T-helper 2 cell treated with Interferon-gamma antibody and Interleukin-4, amounts not matched to agents 100 ng/mL and 5 ng/mL, for 36 hours (primary cell): ENCODE measurements around the gene RASGRP2. TPM values are rescaled to one million over a fixed set of nuclear protein-coding genes. Genes with fewer than 3 reads are reported as not detected.

Experiments
- intact Hi-C: fragments of 100-400 bp; cut with micrococcal nuclease; formaldehyde crosslinking; loops from one replicate; pipeline ENCODE4 v1.15.1; 2023
- total RNA-seq: library from RNA; stranded (reverse); gene quantifications from 2 replicates; pipeline ENCODE4 v1.2.3, GENCODE V29; 2022

RASGRP2 gene
- total RNA-seq = 276 and 280 TPM in 2 replicates

DNA sequence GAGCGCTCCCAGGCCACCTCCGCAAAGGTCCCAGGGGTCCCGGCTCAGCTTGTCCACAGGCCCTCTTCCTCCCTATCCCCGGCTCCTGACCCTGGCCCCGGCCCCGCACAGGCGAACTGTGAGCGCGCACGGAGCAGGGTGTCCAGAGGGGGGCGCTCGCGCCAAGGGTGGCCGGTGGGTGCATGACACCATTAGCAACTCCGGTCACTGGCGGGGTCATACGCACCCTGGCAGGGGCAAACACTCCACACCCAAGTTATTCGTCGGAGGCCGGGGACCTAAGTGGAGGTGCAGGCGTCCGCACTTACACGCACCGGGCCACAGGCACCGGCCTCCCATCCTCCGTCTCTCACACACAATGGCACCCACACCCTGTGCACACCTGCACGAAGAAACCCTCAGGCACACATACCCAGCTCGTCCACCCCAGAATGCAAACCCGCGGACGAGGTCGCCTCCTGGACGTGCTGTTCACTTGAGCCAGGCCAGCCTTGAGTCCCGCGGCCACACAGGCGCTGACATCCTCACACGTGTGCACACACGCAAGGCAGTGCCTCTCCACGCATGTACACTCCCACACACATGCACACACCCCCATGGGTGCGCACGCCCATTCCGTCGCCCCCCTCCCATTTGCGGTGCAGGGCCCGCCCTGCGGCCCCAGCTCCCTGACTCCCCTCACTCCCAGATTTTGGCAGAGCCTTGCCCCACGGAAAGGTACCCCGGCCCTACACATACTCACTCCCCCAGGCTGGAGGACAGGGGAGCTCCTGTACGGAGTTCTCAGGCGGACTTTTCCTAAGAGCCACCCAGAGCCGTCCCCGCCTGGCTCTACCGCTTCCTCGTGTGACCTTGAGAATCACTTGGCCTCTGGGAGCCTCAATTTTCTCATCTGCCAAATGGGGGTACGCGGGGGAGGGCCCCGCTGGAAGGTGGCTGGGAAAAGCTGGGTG is at the start of gene RASGRP2:
Gene RASGRP2 (minus strand): TSS at position 552 of the 953 bp plus-strand sequence. CDS start 1,276 bp downstream, outside the sequence.
- intact Hi-C loops = loop anchor here (1.0 to 10.0 kb wide), 6 partner anchors 23 to 499 kb away; partner anchors contain the start of genes CATSPERZ, EHD1, ESRRA and FKBP2

DNA sequence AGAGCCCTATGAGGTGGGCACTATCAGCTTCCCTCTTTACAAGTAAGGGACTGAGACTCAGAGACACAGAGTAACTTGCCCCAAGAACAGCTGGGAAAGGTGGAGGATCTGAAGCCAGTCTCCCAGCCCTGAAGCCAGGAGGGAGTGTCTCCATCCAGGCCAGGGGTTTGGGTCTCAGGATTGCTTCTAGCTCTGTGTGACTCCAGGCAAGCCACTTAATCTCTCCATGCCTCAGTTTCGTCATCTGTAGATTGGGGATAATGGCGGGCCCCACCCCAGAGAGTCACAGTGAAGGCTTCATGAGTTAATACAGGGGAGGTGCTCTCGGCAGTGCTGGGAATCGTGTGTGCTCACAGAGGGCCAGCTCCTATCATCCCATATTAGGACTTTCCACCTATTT is 48.5 kb upstream of the RASGRP2 start:
- intact Hi-C loops = no loop called here

DNA sequence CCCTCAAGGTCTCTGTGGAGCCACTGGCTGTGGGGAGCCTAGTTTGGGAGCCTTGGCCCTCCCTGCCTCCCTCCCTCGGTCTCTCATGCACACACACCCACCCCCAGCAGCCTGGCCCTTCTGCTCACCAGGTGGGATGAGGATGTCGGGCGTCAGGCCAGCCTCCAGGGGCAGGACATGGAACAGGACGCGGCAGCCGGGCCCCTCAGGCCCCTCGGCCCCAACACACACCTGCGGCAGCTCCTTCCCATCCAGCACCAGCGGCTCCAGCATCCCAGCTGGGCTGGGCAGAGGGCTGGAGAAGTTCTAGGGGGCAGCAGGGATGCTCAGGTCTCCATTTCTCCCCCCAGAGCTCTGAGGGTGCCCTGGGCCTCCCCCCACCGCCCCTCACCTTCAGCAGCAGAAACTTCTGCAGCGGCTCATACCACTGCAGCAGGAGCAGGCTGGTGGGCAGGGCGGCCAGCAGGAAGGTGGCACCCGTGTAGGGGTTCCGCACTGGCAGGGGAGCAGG is 47.9 kb upstream of the RASGRP2 start:
- intact Hi-C loops = no loop called here

DNA sequence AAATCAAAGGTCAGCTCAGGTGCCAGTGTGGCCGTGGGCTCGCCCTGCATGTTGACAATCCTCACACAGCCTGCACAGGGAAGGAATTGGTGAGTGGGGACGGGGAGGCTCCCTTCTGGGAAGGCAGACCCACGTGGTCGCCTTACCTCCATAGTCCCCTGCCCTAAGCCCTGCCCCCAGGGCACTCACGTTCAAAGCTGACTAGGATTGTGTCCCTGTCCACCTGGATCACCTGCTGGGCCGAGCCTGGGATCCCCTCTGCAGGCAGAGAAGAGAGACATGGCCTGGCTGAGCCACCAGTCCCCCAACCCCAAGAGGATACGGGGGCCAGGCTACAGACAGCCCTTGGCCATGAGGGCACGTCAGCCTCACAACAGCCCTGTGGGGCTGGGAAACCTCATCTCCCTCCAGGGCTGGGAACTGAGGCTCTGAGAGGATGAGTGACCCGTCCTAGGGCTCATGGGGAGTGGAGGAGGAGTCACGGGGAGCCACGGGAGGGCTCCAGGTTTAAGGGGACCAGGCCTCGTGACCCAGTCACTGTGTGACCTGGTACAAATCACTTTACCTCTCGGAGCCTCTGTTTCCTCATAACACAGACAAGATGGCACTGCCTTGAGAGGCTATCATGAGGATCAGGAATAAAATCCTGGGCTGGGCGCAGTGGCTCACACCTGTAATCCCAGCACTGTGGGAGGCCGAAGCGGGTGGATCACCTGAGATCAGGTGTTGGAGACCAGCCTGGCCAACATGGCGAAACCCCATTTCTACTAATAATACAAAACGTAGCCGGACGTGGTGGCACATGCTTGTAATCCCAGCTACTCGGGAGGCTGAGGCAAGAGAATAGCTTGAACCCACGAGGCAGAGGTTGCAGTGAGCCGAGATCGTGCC is 46.5 kb upstream of the RASGRP2 start:
- intact Hi-C loops = no loop called here

DNA sequence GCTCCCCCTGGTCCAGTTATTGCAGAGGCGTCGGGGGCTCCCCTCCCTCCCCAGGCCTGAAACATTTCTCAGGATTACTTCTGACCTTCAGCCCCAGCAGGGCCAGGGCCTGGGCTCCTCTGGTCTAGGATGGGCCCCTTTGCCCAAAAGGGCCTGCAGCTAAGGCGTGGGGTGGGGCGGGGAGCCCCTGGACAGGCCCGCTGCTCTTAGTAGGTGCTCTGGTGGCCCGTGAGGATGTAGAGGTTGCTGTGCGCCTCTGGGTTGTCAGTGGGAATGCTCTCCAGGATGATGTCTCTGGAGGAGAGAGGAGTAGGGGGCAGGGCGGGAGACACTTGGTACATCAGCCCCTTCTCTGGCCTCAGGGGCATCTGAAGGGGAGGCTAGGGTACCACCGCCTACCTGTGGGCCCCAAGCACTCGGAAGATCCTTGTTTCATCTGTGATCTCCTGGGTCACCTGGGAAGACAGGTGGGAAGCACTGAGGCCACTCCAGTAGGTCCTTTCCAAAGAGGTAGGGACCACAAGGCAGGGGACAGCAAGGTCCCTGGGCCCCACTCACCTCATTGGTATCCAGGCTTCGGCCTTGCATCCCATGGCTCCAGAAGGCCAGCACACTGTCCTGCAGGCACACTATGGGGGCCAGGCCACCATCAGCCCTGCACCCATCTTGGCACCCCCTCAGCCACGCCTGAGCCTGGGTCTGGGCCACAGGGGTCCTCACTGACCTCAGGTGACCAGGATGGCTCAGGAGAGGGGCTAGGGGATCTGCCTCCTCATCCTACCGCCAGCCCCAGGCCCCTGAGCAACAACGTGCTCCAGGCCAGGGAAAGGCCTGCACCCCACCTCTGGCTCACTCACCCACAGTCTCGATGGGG is 45.6 kb upstream of the RASGRP2 start:
- intact Hi-C loops = no loop called here

DNA sequence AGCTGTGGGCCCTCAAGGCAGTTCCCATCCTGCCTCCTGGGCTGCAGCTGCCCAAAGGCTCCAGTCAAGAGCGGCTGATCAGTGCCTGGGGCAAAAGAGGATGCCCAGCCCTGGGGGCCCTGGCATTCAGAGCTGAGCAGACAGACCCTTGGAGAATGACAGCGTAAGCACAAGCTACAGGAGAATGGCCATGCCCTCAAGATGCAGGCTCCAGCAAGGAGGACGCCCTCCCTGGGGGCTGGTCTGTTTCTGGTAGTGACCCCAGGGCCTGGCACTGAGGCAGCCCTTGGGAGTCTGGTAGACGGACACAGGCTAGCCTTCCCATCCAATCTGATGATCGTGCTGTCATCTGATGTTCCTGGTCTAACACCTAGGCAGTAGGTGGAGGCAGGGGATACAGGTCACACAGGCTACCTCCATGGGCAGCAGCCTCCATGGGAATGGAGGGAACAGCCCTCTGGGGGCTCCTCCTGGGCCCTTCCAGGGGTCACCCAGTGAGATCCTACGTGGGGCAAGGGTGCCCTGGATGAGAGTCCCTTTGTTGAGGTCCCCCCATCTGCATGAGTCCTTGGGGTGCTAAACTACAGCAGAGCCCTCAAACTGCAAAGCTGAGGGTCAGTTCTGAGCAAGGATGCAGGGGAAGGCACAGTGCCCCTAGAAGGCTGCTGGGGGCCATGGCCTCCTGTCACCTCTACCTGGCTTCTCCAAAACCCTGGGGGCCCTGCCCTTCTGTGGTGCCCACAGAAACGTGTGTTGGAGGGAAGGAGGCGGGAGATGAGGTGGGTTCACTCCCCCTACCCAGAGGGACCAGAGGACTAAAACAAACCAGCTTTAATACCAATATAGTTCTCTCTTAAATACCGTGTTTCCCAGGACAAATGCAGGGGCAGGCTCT is 44.6 kb upstream of the RASGRP2 start:
- intact Hi-C loops = no loop called here

DNA sequence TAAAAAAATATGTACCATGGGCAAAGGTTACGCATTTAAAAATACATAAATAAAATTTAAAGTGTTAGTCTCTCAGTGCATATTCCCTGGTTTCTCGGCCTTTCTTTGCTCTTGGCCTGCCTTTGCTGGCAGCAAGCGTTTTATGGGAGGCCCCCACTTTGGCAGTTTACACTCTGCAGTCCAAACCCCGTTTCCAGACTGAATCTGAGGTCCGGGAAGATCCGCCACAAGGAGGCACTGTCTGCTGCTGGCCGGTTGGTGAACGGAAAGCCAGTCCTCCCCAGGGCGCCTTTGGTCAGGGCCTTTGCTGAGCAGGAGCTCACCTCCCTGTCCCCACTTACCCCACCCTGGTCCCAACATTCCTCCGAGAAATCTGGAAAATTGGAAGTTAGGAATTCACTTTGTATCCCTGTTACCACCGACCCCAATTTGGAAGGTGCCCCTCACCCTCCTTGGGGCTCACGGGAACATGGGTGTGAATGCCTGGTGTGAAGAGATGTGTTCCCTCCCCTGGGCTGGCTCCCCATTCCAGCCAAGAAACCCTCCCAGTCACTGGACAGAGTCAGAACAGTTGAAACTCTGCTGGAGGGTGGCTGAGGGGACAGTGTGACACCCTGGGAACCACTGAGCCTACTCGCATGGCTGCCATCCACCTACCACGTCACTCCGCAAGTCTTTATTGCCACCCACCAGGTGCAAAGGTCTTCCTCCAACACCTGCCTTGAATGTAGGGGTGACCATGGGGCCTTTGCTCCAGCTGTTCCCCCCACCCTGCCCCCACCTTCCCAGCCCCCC is 43.8 kb upstream of the RASGRP2 start:
- intact Hi-C loops = no loop called here

DNA sequence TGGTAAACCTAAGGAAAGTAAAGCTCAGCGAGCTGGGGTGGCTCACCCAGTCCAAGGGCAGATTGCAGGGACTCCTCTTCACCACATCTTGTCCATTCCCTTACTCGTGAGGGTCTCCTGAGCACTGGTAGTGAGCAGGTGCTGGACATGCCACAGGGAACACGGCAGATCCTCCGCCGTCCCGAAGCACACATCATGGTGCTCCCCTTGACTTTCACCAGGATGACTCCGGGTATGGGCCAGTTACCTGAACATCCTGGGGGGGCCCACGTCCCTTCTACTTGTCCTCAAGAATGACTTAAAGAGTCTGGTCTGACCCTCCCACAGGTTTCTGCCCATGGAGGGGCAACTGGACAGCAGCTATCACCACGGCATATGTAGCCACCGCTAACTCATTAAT is 42.4 kb upstream of the RASGRP2 start:
- intact Hi-C loops = no loop called here

DNA sequence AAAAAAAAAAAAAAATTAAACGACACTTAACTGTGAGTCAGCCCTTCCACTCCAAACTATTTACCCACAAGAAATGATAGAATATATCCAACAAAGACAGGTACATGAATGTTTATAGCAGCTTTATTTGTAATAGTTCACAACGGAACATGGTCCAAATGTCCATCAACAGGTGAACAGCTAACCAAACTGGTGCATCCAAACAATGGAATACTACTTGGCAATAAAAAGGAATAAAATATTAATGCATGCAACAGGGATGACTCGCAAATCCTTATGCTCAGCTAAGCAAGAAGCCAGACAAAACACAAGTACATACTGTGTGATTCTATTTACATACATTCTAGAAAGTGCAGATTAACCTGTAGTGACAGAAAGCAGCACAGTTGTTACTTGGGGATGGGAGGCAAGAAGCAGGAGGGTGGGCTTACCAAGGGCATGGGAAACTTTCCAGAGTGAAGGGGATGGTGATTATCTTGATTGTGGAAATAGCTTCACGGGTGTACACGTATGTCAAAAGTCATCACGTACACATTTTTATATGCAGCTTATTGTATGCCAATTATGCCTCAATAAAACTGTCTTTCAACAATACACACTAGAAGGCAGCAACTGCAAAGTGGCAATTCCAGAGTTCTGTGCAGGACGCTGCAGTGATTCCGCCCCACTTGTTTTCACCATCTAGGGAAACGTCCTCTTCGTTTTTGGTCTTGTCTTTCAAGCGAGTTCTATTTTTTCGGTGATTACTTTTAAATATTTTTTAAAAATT is 41.1 kb upstream of the RASGRP2 start:
- intact Hi-C loops = no loop called here

DNA sequence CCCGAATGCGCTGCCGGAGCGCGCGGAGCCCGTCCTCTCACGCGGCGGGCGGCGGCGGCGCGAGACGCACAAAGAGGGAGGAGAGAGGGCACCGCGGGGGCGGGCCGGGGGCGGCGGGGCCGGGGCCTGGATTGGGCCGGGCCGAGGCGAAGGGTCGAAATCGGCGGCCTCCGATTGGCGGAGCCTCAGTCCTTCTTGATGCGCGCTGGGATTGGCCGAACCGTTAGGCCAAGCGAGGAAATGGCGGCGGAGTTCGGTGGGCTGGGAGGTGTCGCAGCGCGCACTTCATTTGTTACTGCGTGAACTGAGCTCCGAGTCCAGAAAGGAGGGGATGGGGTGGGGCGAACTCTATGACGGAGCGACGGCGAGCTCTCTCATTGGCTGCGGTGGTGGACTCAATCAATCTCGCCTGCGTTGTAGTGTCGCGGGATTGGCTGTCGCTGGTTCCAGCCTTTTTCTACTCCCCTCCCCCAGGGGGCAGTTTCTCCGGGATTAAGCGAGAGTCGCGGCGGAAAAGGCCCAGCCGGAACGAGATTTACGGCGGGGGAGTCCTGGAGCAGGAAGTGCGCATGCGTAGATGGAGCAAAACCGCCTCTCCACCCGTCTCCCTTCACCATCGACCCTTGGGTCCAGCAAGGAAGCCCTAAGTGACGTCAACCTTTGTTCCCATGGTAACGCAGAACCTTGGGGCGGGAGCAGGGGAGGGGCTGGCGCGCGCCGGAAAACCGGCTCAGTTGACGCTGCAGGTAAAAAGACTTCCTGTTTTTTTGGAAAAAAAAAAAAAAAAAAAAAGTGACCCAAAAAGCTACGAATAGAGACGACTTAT is 34.7 kb upstream of the RASGRP2 start, which contains the start of gene SF1:
Gene SF1 (minus strand): TSS at position 70 of the 826 bp plus-strand sequence. CDS start 150 bp downstream, outside the sequence.
- intact Hi-C loops = loop anchor here (1.0 to 10.0 kb wide), 8 partner anchors 24 to 460 kb away; partner anchors contain the start of genes ARL2, ATG2A, EHD1 and MAP4K2

DNA sequence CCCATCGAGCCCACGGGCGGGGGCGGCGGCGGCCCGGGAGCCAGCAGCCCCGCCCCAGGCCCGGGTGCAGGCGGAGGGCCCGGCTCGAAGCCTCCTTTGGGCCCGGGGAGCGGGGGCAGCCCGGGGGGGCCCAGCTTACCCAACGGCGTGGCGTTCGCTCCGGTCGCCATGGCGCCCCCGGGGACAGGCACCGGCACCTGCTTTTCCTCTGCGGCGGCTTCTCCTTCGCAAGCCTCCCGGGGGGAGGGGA is 34.2 kb upstream of the RASGRP2 start:
- intact Hi-C loops = loop anchor here (1.0 to 10.0 kb wide), 7 partner anchors 25 to 460 kb away; partner anchors contain the start of genes ARL2, ATG2A, EHD1 and MAP4K2

DNA sequence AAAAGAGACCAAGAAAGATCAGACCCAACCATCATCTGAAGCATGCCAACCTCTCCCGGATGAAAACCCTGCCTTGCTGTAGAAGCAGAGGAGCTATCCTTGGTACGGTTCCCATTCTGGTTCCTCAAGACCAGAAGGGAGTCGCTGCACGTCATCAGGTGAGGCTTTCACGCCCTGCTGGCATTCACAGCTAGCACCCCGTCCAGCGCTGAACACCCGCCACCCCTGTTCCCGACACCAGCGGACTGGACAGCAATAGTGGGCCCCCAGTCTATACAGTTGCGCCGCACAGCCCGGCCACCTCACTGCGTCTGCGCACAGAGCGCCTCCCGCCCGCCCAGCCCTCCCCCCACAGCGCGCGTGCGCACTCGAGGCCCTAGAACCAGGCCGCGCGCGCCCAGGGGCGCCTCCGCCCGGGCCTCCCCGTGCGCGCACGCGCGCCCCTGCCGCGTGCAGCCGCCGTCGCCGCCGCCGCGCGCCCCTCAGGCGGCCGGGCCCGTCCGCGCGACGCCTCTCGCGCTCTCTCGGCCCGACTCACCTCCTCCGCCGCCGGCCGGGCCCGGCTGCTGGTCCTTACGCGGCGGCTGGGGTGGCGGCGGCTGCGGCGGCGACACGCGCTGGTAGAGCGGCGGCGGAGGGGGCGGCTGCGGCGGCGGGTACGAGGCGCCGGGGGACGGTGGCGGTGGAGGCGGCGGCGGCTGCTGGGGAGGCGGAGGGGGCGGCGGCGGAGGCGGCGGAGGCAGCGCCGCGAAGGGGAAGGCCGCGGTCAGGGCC is 33.7 kb upstream of the RASGRP2 start:
- intact Hi-C loops = loop anchor here (1.0 to 10.0 kb wide), 7 partner anchors 25 to 459 kb away; partner anchors contain the start of genes ARL2, ATG2A, EHD1 and MAP4K2

DNA sequence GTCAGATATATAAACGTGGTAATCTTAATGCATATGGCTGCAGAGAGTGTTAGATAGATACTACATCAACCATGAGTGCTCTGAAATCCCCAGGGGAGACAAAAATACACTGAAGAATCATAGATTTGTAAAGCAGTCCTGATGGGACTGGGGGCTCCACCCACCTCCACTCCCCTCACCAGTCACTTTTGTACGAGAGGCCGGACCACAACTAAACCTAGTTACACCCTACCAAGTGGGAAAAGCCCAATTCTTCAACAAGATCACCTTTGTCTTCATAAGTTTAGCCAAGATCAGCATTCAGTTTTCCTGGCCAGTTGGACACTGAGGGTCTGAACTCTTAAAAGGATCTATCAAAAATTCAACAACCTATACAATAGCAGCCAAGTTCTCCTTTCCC is 32.9 kb upstream of the RASGRP2 start:
- intact Hi-C loops = loop anchor here (10.0 kb wide), 1 partner anchor 238 kb away; the partner anchor contains the start of gene ARL2

DNA sequence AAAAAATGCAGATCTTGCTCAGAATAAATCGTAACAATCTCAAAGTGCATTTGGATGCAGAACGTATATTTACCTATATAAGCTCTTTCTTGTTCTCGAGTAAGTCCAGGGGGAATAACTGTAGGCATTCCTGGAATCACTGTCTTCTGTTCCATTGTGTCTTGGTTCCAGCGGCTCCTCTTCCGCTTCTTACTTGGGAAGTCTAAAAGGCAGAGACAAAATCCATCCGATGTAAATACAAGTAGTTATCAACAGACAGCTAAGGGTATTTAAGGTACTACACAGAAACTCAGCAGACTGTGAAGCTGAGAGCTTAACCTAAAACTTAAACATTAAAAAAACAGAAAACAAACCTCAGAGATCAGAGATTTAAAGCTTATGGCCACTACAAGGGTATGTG is 32.5 kb upstream of the RASGRP2 start:
- intact Hi-C loops = loop anchor here (10.0 kb wide), 1 partner anchor 238 kb away; the partner anchor contains the start of gene ARL2

DNA sequence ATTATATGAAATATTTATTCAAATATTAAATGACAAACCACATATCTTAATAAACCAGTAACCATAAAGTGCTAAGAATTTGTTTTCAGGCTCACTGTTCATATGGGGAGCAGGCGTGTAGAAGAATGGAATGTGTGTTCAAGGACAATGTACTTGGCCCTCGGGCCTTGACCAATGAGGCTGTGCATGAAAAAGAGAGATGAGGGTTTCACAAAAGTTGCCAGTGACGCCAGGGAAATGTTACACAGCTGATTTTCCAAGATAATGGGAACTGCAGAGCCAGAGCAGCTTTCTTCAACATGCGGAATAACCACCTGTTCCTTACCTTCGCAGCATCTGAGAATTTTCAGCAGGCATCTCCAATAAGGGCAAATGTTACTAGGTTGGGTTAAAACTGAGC is 30.2 kb upstream of the RASGRP2 start:
- intact Hi-C loops = loop anchor here (10.0 kb wide), 1 partner anchor 241 kb away; the partner anchor contains the start of gene ARL2
